CD14-positive monocyte (primary cell): ENCODE data around the gene MLH1. TPM values are rescaled to one million over a fixed set of nuclear protein-coding genes. Genes with fewer than 3 reads are reported as not detected.
A peak's percentile ranks its signal among the peaks of the same experiment; 100 is the strongest.

ENCODE experiments used
- DNase-seq, 3 donors: peaks; one replicate each; pipeline ENCODE4 v3.0.0-alpha.2; 2011 to 2022
- H2AFZ ChIP-seq: 2 replicates; pipeline ENCODE4 v1.6.0; 2012; ENCODE audit warnings: mild to moderate bottlenecking, low read depth, low read length, inconsistent platforms; ENCODE audit not compliant: insufficient read depth, poor library complexity, severe bottlenecking
- H3K27ac ChIP-seq, 2 donors: 1 replicate in 1 of 2; 2 replicates in 1 of 2; pipeline ENCODE4 v1.5.1; 2012 to 2013; ENCODE audit warnings: low read length in 2 of 2, control low read depth in 1 of 2, inconsistent platforms in 1 of 2, low read depth in 1 of 2, mild to moderate bottlenecking in 1 of 2
- H3K27me3 ChIP-seq, 2 donors: one replicate each; pipeline versions ENCODE4 v1.6.0 to v1.6.1; 2011 to 2013; ENCODE audit warnings: low read length in 2 of 2; ENCODE audit not compliant: control insufficient read depth in 2 of 2, insufficient read depth in 2 of 2
- H3K36me3 ChIP-seq, 2 donors: replicated peaks in 1 of 2; 1 replicate in 1 of 2; 2 replicates in 1 of 2; pipeline versions ENCODE4 v1.5.1 to v1.6.1; 2012 to 2013; ENCODE audit warnings: low read length in 2 of 2, control low read depth in 1 of 2, inconsistent platforms in 1 of 2, mild to moderate bottlenecking in 1 of 2; ENCODE audit not compliant: insufficient read depth in 2 of 2, control insufficient read depth in 1 of 2
- H3K4me1 ChIP-seq, 2 donors: 1 replicate in 1 of 2; 2 replicates in 1 of 2; pipeline versions ENCODE4 v1.5.1 to v1.6.1; 2012 to 2013; ENCODE audit warnings: low read length in 2 of 2, control low read depth in 1 of 2, inconsistent platforms in 1 of 2, mild to moderate bottlenecking in 1 of 2, moderate library complexity in 1 of 2; ENCODE audit not compliant: insufficient read depth in 2 of 2, control insufficient read depth in 1 of 2
- H3K4me2 ChIP-seq: replicated peaks from 2 replicates; pipeline ENCODE3; 2012; ENCODE audit warnings: low read length, moderate library complexity, mild to moderate bottlenecking; ENCODE audit not compliant: poor library complexity, severe bottlenecking; ENCODE audit errors: extremely low read depth
- H3K4me3 ChIP-seq, 3 experiments: fragments of 200-600 bp in 1 of 3; sonication (generic) in 1 of 3; replicated peaks in 1 of 3; 1 replicate in 2 of 3; 2 replicates in 1 of 3; pipeline ENCODE4 v1.5.1; 2011 to 2013; ENCODE audit warnings: low read length in 3 of 3, mild to moderate bottlenecking in 3 of 3, control low read depth in 2 of 3, low read depth in 2 of 3, inconsistent platforms in 1 of 3, moderate library complexity in 1 of 3
- H3K79me2 ChIP-seq: 2 replicates; pipeline ENCODE4 v1.6.0; 2012; ENCODE audit warnings: mild to moderate bottlenecking, control low read depth, inconsistent platforms, low read length, moderate library complexity; ENCODE audit not compliant: insufficient read depth
- H3K9ac ChIP-seq: 2 replicates; pipeline ENCODE4 v1.6.0; 2017; ENCODE audit warnings: low read length, mild to moderate bottlenecking; ENCODE audit not compliant: insufficient read depth, poor library complexity, severe bottlenecking
- H3K9me3 ChIP-seq, 2 donors: replicated peaks in 1 of 2; 1 replicate in 1 of 2; 2 replicates in 1 of 2; pipeline versions ENCODE4 v1.5.1 to v1.6.1; 2012 to 2013; ENCODE audit warnings: low read length in 2 of 2, control low read depth in 1 of 2; ENCODE audit not compliant: control insufficient read depth in 1 of 2, insufficient read depth in 1 of 2
- H4K20me1 ChIP-seq: 2 replicates; pipeline ENCODE4 v1.6.0; 2012; ENCODE audit warnings: mild to moderate bottlenecking, low read length, control low read depth, moderate library complexity; ENCODE audit not compliant: insufficient read depth
- H3K27ac Mint-ChIP-seq, 7 donors: one replicate each; pipeline ENCODE4 v1.8.0; 2020; ENCODE audit warnings: mild to moderate bottlenecking in 7 of 7, mixed read lengths in 7 of 7, moderate library complexity in 6 of 7, inconsistent platforms in 2 of 7
- H3K27me3 Mint-ChIP-seq, 3 donors: one replicate each; pipeline ENCODE4 v1.8.0; 2021 to 2022; ENCODE audit warnings: low read depth in 3 of 3, mild to moderate bottlenecking in 3 of 3, mixed read lengths in 3 of 3, moderate library complexity in 3 of 3, inconsistent platforms in 1 of 3
- H3K36me3 Mint-ChIP-seq, 2 donors: one replicate each; pipeline ENCODE4 v1.8.0; 2020; ENCODE audit warnings: mixed read lengths in 2 of 2, inconsistent platforms in 1 of 2, mild to moderate bottlenecking in 1 of 2
- H3K4me1 Mint-ChIP-seq: one replicate; pipeline ENCODE4 v1.8.0; 2020; ENCODE audit warnings: mild to moderate bottlenecking, mixed read lengths
- H3K4me3 Mint-ChIP-seq, 2 donors: one replicate each; pipeline ENCODE4 v1.8.0; 2020; ENCODE audit warnings: mild to moderate bottlenecking in 2 of 2, mixed read lengths in 2 of 2, moderate library complexity in 1 of 2
- H3K9me3 Mint-ChIP-seq, 7 donors: one replicate each; pipeline ENCODE4 v1.8.0; 2020 to 2022; ENCODE audit warnings: mixed read lengths in 7 of 7, mild to moderate bottlenecking in 6 of 7, moderate library complexity in 6 of 7, inconsistent platforms in 2 of 7
- CTCF ChIP-seq: fragments of 200-600 bp; IDR thresholded peaks from one replicate; pipeline ENCODE4 v1.8.0; 2022; ENCODE audit warnings: antibody characterized with exemption, mild to moderate bottlenecking
- WGBS: methylation state at CpG from one replicate; pipeline ENCODE4 v1.1.5; 2013; ENCODE audit warnings: missing lambda C conversion rate; ENCODE audit not compliant: insufficient coverage; 5-methylcytosine and 5-hydroxymethylcytosine counted together
- intact Hi-C, 2 donors: fragments of 100-400 bp; cut with micrococcal nuclease; formaldehyde crosslinking; loops; one replicate each; pipeline versions ENCODE4 v1.15.0 to v1.15.1; 2023
- polyA plus RNA-seq, 3 donors: library from polyadenylated mRNA; depleted of rRNA in 1 of 3; unstranded in 2 of 3; stranded (reverse) in 1 of 3; fragments of 300-500 nt in 2 of 3; fragments of >200 nt in 1 of 3; fragmentation: Illumina TruSeq in 2 of 3; gene quantifications; 1 replicate in 2 of 3; 2 replicates in 1 of 3; pipeline ENCODE4 v1.2.3, GENCODE V29; 2012 to 2021

Gene MLH1
- polyA plus RNA-seq, 3 donors, result 13.7 to 19.7 (median 18.5) TPM

DNA sequence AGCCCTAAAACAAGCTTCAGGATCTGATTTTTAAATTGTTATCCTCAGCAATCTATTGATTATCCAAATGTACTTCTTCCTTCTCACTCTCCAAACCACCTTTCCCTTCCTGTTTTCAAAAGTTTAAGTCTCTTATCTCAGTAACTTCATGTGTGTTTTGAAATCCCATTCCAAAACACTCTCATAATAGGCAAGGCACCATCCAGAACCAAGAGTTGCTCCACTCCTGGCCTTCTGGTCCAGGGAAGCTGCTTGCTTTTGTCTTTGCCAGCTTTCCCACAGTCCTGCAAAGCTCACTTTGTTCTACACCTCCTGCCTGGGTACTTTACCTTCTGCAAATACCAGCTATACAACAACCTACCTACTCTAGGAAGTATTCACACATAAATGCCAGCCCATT lies 63.5 kb downstream of the MLH1 start:
- Mint-ChIP-seq H3K36me3 (peaks cover 77 to 96% of the 10 kb centered on the region in 2 donors), H3K4me1 (peaks cover 7% of the 10 kb centered on the region), H3K27me3 (no peaks in the 10 kb centered on the region), H3K27ac (peak overlapping the region in 4 of 7 donors; percentile 9 to 67 (median 21)), H3K4me3 (no peak overlapping the region), H3K9me3 (no peaks in the 10 kb centered on the region)
- DNase-seq, result no peak
- intact Hi-C loops, result no loop called here
- Histone ChIP-seq H3K9ac (no peak overlapping the region), H3K79me2 (no peaks in the 10 kb centered on the region), H3K4me3 (no peak overlapping the region), H3K4me1 (peaks cover 2 to 4% of the 10 kb centered on the region in 2 donors), H2AFZ (no peak overlapping the region), H4K20me1 (no peaks in the 10 kb centered on the region), H3K36me3 (peaks cover 75 to 97% of the 10 kb centered on the region in 2 donors), H3K4me2 (no peak overlapping the region), H3K9me3 (no peaks in the 10 kb centered on the region), H3K27me3 (no peaks in the 10 kb centered on the region), H3K27ac (peak overlapping the region in 1 of 2 donors; percentile 22)
- TF ChIP-seq CTCF, result no peak

DNA sequence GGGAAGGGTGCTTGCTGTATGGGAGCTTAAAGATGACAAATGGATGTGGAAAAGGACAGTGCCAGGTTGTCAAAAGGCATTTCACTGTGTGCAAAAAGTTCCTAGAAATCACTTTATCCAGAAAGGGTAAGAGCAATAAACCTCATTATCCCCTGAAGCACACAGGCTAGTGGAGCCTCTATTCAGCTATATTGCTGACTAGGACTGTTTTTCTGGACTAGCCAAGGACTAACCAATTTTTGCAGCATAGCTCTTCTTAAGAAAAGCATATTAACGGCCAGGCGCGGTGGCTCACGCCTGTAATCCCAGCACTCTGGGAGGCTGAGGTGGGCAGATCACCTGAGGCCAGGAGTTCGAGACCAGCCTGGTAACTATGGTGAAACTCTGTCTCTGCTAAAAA lies 64.8 kb downstream of the MLH1 start:
- intact Hi-C loops, result no loop called here
- Histone ChIP-seq H3K4me2 (no peak overlapping the region), H3K9ac (no peak overlapping the region), H2AFZ (no peak overlapping the region), H3K79me2 (no peaks in the 10 kb centered on the region), H3K27ac (no peak overlapping the region), H3K9me3 (no peaks in the 10 kb centered on the region), H3K4me1 (peaks cover 2 to 4% of the 10 kb centered on the region in 2 donors), H4K20me1 (no peaks in the 10 kb centered on the region), H3K36me3 (peaks cover 79 to 97% of the 10 kb centered on the region in 2 donors), H3K4me3 (no peak overlapping the region), H3K27me3 (no peaks in the 10 kb centered on the region)
- H3K36me3 Mint-ChIP-seq, result peaks cover 78 to 96% of the 10 kb centered on the region in 2 donors
- H3K27ac Mint-ChIP-seq, result no peak overlapping the region
- H3K4me1 Mint-ChIP-seq, result peaks cover 8% of the 10 kb centered on the region
- no peaks in the 10 kb centered on the region for H3K9me3 Mint-ChIP-seq
- no peaks in the 10 kb centered on the region for H3K27me3 Mint-ChIP-seq
- no peak for DNase-seq
- H3K4me3 Mint-ChIP-seq, result no peak overlapping the region
- no peak for TF ChIP-seq CTCF
- 96% methylated on average over 5 of the region's 5 CpGs for WGBS
